Adrenal gland (tissue), 12 donors: ENCODE data around the gene CFAP45. TPM values are rescaled to one million over a fixed set of nuclear protein-coding genes. Genes with fewer than 3 reads are reported as not detected.

Experiments used
- DNase-seq, 7 donors: peaks; one replicate each; pipeline ENCODE4 v3.0.0-alpha.2; 2019 to 2020
- H3K27ac ChIP-seq, 5 donors: fragments of 200-600 bp; sonication (generic) in 4 of 5; 1 replicate in 3 of 5; 2 replicates in 2 of 5; pipeline versions ENCODE4 v1.5.1 to v1.8.0; 2016 to 2020; ENCODE audit warnings: mild to moderate bottlenecking in 1 of 5
- H3K27me3 ChIP-seq: fragments of 200-600 bp; 2 replicates; pipeline ENCODE4 v1.8.0; 2021
- H3K36me3 ChIP-seq, 2 donors: fragments of 200-600 bp; replicated peaks in 1 of 2; 1 replicate in 1 of 2; 2 replicates in 1 of 2; pipeline versions ENCODE4 v1.5.1 to v1.8.0; 2018 to 2022
- H3K4me1 ChIP-seq, 2 donors: fragments of 200-600 bp; replicated peaks in 1 of 2; 1 replicate in 1 of 2; 2 replicates in 1 of 2; pipeline versions ENCODE4 v1.5.1 to v1.8.0; 2018 to 2021
- H3K4me3 ChIP-seq, 4 donors: fragments of 200-600 bp; sonication (generic) in 3 of 4; one replicate each; pipeline ENCODE4 v1.5.1; 2016 to 2018
- H3K9me3 ChIP-seq, 3 donors: fragments of 200-600 bp; sonication (generic) in 1 of 3; replicated peaks in 1 of 3; 1 replicate in 2 of 3; 2 replicates in 1 of 3; pipeline versions ENCODE4 v1.5.1 to v1.8.0; 2016 to 2021
- POLR2A ChIP-seq, 2 donors: fragments of 450-650 bp; IDR thresholded peaks; one replicate each; pipeline ENCODE4 v1.6.1; 2017; ENCODE audit warnings: antibody characterized with exemption in 2 of 2, mild to moderate bottlenecking in 2 of 2, moderate library complexity in 1 of 2
- WGBS, 4 donors: extraction: QIAGEN DNeasy Blood & Tissue Kit in 2 of 4; methylation state at CpG; one replicate each; pipeline versions ENCODE4 v1.1.5 to v1.1.7; 2013 to 2017; 5-methylcytosine and 5-hydroxymethylcytosine counted together
- intact Hi-C, 2 donors: fragments of 100-400 bp; cut with DNase I; formaldehyde crosslinking; loops; one replicate each; pipeline versions ENCODE4 v1.14.1 to v1.15.0; 2022 to 2023
- polyA plus RNA-seq, 3 donors: library from polyadenylated mRNA; stranded (reverse); fragments of 200-250 nt in 2 of 3; fragments of 350-450 nt in 1 of 3; fragmentation: Illumina TruSeq in 1 of 3; extraction: RNeasy Lipid Tissue Mini Kit (QIAGEN cat#74804) in 1 of 3; gene quantifications; one replicate each; pipeline ENCODE4 v1.2.3, GENCODE V29; 2013 to 2014
- total RNA-seq, 9 donors: library from RNA; depleted of rRNA in 4 of 9; stranded (reverse); fragments of >200 nt in 4 of 9; fragments of 120-200 nt in 1 of 9; fragmentation: NEBNext Ultra II Directional in 1 of 9; extraction: Animal tissue kit (Norgen Biotek cat#: 25700) in 1 of 9; gene quantifications; one replicate each; pipeline versions ENCODE4 v1.1.0 to v1.2.4, GENCODE V29; 2013 to 2023
- TF ChIP-seq, protein P1 (sequence below), 6 experiments: fragments of 450-650 bp in 4 of 6; fragments of 200-600 bp in 2 of 6; sonication (generic) in 1 of 6; IDR thresholded peaks; 1 replicate in 5 of 6; 2 replicates in 1 of 6; pipeline versions ENCODE4 v1.5.1 to v1.8.0; 2016 to 2021; ENCODE audit warnings: antibody characterized with exemption in 6 of 6, mild to moderate bottlenecking in 2 of 6, moderate library complexity in 1 of 6
- donor health status: healthy with polysubstance abuse.
- donor health status: Bipolar disorder and iron deficiency.
- donor health status: DM: yes; HTN: yes; CAD: no.
- donor health status: DM: no; HTN: no; CAD: no.
- donor health status: DM: no; HTN: no; CAD: no.
- donor health status: DM: yes; HTN: yes; CAD: no.

The CFAP45 gene
- total and polyA plus RNA-seq, 12 donors, result 0.14 to 0.81 (median 0.35) TPM; not detected in 6

DNA sequence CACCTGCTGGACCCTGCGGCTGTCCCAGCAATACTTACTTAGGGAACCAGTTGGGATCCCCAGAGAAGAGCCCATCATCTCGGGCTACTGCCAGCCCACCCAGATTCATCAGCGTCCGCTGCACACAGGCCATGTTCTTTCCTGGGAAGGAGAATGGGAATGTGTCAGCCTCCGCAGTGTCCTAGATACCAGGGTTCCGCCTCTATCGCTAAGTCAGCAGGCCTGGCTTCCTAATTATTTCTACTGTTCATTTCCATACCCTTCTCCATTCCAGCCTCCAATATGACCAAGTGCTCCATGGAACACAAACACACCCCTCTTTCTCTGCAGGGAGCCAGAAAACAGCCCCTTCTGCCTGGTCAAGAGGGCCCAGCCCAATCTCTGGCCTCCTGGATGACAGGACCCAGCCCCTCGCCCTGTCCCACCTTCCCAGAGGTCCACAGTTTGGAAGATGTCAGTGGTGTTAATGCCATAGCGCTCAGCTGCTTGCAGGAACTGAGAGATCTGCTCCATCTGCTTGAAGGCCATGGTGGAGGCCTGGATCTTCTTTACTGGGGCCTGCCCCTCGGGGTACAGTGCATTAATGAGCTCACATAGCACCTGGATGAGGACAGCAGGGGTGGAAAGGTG is 19.4 kb upstream of the CFAP45 start:
- H3K36me3 ChIP-seq, result peaks cover 0 to 31% of the 10 kb centered on the region in 2 donors
- TF ChIP-seq, protein P1, sequence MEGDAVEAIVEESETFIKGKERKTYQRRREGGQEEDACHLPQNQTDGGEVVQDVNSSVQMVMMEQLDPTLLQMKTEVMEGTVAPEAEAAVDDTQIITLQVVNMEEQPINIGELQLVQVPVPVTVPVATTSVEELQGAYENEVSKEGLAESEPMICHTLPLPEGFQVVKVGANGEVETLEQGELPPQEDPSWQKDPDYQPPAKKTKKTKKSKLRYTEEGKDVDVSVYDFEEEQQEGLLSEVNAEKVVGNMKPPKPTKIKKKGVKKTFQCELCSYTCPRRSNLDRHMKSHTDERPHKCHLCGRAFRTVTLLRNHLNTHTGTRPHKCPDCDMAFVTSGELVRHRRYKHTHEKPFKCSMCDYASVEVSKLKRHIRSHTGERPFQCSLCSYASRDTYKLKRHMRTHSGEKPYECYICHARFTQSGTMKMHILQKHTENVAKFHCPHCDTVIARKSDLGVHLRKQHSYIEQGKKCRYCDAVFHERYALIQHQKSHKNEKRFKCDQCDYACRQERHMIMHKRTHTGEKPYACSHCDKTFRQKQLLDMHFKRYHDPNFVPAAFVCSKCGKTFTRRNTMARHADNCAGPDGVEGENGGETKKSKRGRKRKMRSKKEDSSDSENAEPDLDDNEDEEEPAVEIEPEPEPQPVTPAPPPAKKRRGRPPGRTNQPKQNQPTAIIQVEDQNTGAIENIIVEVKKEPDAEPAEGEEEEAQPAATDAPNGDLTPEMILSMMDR (IDR thresholded peaks at IDR 0.05), result no peak
- no peak for TF ChIP-seq POLR2A (IDR thresholded peaks at IDR 0.05)
- WGBS, 4 donors, result 90 to 99% (median 97%) methylated on average over 8 to 10 of the region's 10 CpGs
- intact Hi-C loops, result no loop called here
- no peaks in the 10 kb centered on the region for H3K9me3 ChIP-seq
- H3K27ac ChIP-seq, result no peak overlapping the region
- H3K4me1 ChIP-seq, result peaks cover 0 to 37% of the 10 kb centered on the region in 2 donors
- no peak for DNase-seq
- H3K4me3 ChIP-seq, result no peak overlapping the region
- no peaks in the 10 kb centered on the region for H3K27me3 ChIP-seq

DNA sequence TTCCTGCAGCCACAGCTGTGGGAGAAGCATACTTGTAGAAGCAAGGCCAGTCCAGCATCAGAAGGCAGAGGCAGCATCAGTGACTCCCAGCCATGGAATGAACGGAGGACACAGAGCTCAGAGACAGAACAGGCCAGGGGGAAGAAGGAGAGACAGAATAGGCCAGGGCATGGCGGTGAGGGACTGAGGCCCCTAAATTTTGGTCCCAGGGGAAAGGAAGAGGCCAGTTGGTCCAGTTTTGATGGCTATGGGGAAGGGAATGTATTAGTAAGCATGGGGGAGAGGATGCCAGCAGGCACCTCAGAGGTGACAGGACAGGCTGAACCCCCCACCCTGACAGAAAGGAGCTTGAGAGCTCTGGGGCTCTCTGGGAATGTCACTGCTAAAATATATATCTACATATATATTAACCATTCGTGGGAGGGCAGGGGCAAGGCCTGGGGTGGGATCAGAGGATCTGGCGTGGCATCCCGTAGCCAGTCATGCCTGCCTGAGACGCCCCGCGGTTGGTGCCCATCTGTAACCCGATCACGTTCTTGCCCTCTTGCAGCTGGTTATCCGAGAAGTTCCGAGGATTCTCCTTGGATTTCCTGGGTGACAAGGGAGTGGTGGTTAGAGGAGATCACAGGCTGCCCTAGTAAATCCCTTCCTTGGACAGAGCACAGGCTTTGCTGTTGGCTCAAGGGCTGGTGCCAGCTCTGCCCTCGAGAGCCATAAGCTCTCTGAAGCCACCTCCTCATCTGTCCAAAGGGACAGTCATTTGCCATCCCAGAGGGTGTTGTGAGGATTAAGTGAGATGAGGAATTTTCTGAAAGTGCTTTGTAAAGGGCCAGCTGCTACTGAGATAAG is 18.6 kb upstream of the CFAP45 start:
- no peak for DNase-seq
- H3K4me3 ChIP-seq, result no peak overlapping the region
- intact Hi-C loops, result no loop called here
- H3K36me3 ChIP-seq, result peaks cover 0 to 31% of the 10 kb centered on the region in 2 donors
- no peak overlapping the region for H3K27ac ChIP-seq
- H3K27me3 ChIP-seq, result no peaks in the 10 kb centered on the region
- H3K9me3 ChIP-seq, result no peaks in the 10 kb centered on the region
- no peak for TF ChIP-seq POLR2A (IDR thresholded peaks at IDR 0.05)
- TF ChIP-seq, protein P1 (IDR thresholded peaks at IDR 0.05), result no peak
- 93 to 96% (median 95%) methylated on average over 12 to 13 of the region's 13 CpGs for WGBS, 4 donors
- peaks cover 0 to 31% of the 10 kb centered on the region in 2 donors for H3K4me1 ChIP-seq

DNA sequence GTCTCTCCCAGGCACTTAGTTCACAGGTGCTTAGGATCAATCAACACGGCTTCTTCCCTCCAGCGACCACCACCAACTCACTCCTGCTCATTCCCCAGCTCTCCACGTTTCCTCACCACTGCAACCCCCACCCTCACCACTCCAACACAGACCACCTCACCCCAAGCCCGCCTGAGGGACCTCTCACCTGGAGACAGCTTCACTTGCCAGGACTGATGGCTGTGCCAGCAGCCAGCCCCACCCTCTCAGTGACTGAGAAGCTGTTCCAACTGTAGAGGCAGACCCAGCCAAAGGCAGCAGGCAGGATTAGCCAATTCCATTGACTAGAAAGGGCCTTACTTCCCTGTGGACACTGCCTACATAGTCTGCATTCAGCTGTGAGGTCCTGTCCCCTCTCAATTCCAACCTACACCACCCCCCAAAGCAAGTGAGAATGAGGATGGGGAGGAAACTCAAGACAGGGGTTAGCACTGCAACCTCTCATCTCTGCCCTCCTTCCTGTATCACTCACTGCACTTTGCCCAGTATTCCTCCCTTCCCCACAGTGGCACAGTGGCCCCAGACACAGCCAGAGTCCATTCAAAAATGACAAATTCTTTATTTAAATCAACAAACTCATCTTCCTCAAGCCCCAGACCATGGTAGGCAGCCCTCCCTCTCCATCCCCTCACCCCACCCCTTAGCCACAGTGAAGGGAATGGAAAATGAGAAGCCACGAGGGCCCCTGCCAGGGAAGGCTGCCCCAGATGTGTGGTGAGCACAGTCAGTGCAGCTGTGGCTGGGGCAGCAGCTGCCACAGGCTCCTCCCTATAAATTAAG is 17.8 kb upstream of the CFAP45 start:
- peaks cover 0 to 23% of the 10 kb centered on the region in 2 donors for H3K4me1 ChIP-seq
- DNase-seq, result no peak
- no peak overlapping the region for H3K27ac ChIP-seq
- H3K9me3 ChIP-seq, result no peaks in the 10 kb centered on the region
- TF ChIP-seq, protein P1 (IDR thresholded peaks at IDR 0.05), result no peak
- no peak for TF ChIP-seq POLR2A (IDR thresholded peaks at IDR 0.05)
- intact Hi-C loops, result no loop called here
- H3K27me3 ChIP-seq, result no peaks in the 10 kb centered on the region
- peaks cover 0 to 31% of the 10 kb centered on the region in 2 donors for H3K36me3 ChIP-seq
- H3K4me3 ChIP-seq, result no peak overlapping the region
- WGBS, 4 donors, result 72 to 92% (median 86%) methylated on average over 5 of the region's 5 CpGs
